NB4 (cell line): Measurements from ENCODE around the gene RANBP3.
"Not testable (repeated sequence)": the region's sequence is repeated elsewhere in the genome, so short reads cannot be mapped to it uniquely, and the experiment has no call there.

Source experiments
- DNase-seq: peaks from one replicate; pipeline ENCODE4 v3.0.0; 2010; ENCODE audit warnings: low read depth
- H3K4me3 ChIP-seq: one replicate; pipeline ENCODE4 v1.5.1; 2011; ENCODE audit warnings: mild to moderate bottlenecking, low read depth, low read length, moderate library complexity
- MYC ChIP-seq: IDR thresholded peaks from 2 replicates; pipeline ENCODE4 v1.6.1; 2011; ENCODE audit warnings: low read depth, low read length
- POLR2A ChIP-seq: IDR thresholded peaks from 2 replicates; pipeline ENCODE4 v1.6.1; 2011; ENCODE audit warnings: mild to moderate bottlenecking; ENCODE audit not compliant: insufficient read length; ENCODE audit errors: extremely low read depth
- TF ChIP-seq, protein P1 (sequence below): IDR thresholded peaks from one replicate; pipeline ENCODE4 v1.5.1; 2012; ENCODE audit warnings: low read depth, low read length
- TF ChIP-seq, protein P2 (sequence below): IDR thresholded peaks from 2 replicates; pipeline ENCODE4 v1.6.1; 2011; ENCODE audit warnings: low read depth, low read length

RANBP3 gene

DNA sequence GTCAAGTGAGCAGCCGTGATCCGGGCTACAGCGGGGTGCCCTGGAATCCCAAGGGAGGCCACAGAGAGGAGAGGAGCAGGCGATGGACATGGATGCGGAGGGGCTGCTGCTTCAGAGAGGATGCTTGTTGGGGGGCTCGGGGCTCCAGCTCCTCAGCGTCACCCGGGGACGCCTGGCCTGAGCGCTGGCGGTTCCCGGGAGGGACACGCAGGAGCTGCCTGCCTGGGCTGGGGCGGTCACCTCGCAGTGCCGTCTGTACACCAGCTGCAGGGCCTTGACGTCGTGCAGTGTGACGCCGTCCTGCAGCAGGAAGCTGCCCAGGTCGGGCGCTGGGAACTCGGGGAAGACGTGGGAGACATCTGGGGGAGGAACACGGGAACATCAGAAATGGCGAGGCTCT, 29.9 kb upstream of the RANBP3 start:
- DNase-seq = no peak
- H3K4me3 ChIP-seq = no peak overlapping the region
- TF ChIP-seq MYC = no peak
- TF ChIP-seq, protein P1, sequence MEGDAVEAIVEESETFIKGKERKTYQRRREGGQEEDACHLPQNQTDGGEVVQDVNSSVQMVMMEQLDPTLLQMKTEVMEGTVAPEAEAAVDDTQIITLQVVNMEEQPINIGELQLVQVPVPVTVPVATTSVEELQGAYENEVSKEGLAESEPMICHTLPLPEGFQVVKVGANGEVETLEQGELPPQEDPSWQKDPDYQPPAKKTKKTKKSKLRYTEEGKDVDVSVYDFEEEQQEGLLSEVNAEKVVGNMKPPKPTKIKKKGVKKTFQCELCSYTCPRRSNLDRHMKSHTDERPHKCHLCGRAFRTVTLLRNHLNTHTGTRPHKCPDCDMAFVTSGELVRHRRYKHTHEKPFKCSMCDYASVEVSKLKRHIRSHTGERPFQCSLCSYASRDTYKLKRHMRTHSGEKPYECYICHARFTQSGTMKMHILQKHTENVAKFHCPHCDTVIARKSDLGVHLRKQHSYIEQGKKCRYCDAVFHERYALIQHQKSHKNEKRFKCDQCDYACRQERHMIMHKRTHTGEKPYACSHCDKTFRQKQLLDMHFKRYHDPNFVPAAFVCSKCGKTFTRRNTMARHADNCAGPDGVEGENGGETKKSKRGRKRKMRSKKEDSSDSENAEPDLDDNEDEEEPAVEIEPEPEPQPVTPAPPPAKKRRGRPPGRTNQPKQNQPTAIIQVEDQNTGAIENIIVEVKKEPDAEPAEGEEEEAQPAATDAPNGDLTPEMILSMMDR = no peak
- TF ChIP-seq, protein P2, sequence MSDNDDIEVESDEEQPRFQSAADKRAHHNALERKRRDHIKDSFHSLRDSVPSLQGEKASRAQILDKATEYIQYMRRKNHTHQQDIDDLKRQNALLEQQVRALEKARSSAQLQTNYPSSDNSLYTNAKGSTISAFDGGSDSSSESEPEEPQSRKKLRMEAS = no peak
- no peak for TF ChIP-seq POLR2A

DNA sequence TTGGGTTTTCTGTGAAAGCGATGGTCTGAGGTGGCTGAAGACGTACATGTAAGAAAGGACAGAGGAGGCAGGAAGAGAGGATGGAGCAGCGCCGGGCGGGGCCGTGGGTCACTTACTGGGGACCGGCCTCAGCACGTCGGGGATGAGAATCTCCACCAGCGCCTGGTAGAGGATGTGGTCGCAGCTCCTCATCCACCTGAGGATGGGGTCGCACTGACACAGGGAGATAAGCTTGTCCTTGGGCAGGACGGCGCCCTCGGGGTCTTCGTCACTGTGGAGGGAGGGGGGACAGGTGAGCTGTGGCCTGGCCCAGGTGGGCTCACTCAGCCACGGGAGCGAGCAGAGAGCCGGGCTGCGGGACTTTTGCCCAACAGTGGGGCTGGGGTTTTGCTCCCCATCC, 29.0 kb upstream of the RANBP3 start:
- no peak overlapping the region for H3K4me3 ChIP-seq
- no peak for DNase-seq
- no peak for TF ChIP-seq POLR2A
- TF ChIP-seq, protein P2 = no peak
- TF ChIP-seq, protein P1 = no peak
- no peak for TF ChIP-seq MYC

DNA sequence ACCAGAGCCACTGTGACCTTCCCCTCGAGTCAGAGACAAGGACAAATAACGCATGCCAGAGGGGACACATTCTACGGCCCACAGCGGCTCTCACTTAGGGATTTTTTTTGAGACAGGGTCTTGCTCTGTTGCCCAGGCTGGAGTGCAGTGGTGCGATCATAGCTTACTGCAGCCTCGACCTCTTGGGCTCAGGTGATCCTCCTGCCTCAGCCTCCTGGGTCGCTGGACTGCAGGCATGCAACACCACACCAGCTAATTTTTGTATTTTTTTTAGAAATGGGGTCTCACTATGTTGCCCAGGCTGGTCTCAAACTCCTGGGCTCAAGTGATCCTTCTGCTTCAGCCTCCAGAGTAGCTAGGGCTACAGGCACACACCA, 28.1 kb upstream of the RANBP3 start:
- H3K4me3 ChIP-seq, DNase-seq: not testable (repeated sequence)

DNA sequence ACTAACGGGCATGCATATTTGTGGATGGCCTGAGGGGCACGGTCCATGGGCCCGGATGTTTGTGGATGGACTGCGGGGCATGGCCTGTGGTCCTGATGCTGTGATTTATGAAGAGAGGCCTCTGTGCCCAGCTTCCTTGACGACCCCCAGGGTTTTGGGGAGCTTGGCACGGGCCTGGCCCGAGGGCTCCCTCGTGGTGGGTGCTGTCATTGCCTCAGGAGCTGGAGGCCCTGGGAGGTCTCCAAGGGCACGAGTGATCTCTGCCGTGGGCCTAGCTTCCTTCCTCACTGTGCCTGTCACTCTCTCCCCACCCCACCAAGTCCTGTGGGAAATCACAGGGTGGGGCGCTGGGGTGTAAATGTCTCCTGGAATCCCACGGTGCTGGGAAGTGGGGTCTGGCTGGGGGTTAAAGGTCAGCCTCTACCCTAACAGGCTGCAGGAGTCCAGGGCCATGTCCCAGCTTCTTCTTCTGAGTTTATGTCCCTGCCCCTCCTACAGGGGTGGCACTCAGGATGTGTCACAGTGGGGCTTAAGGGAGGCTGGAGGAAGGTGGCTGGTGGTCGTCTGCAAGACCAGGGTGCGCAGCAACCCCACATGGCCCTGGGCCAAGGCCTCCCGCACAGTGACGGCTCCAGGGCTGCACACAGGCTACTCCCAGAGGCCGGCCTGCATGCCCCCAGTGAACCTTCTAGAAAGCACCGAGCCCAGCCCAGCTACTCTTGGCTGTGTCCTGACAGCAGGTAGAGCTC, 27.6 kb upstream of the RANBP3 start:
- TF ChIP-seq POLR2A = no peak
- TF ChIP-seq, protein P1 = no peak
- TF ChIP-seq, protein P2 = no peak
- no peak for TF ChIP-seq MYC
- DNase-seq = no peak

DNA sequence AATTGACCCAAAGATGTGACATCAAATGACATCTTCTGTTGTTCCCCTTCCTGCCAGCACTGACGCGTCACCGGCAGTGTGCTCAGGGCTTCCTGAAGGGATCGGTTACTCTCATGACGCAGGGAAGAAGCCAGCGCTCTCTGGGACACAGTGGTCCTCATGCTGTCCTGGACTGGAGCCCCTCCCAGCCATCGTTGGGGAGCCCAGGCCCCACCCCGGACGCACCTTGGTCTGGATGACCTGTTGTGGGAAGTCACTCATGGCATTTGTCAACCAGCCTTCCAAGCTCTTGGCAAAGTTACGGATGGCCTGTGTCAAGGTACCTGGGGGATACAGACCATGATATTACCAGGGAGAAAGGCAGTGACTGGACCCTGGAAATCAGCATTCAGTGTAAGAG, 26.0 kb upstream of the RANBP3 start:
- no peak overlapping the region for H3K4me3 ChIP-seq
- TF ChIP-seq MYC (no peak), POLR2A (no peak)
- TF ChIP-seq, protein P2 = no peak
- TF ChIP-seq, protein P1 = no peak
- DNase-seq = no peak

More for the DNA sequence above, 27.6 kb upstream of the RANBP3 start:
- H3K4me3 ChIP-seq = no peak overlapping the region

DNA sequence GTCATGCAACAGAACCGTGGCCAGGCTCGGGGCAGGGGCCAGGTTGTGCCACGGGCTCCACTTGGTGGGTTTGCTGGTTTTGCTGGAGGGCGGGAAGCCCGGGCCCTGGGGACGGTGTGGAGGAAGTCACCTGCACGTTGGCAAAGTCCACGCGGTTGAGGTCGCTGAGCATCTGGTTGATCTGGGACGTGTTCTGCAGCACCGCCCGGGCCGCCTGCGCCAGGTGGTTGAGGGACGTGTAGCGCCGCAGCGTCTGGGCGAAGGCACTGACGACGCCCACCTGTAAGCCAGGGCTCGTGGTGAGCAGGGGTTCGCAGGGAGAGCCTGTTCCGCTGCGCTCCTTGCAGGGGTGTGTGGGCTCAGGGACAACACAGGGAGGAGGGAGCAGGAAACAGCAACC, 24.7 kb upstream of the RANBP3 start:
- H3K4me3 ChIP-seq = no peak overlapping the region
- TF ChIP-seq, protein P2 = no peak
- TF ChIP-seq MYC = no peak
- TF ChIP-seq, protein P1 = no peak
- no peak for TF ChIP-seq POLR2A
- no peak for DNase-seq
